HG03103 (cell line): ENCODE measurements around the gene DQX1.
A peak's percentile ranks its signal among the peaks of the same experiment; 100 is the strongest.

ENCODE experiments used
- ATAC-seq: cut with Tn5 transposase; IDR thresholded peaks from one replicate; pipeline ENCODE4 v1.9.1; 2021; ENCODE audit warnings: low read depth; ENCODE audit not compliant: unreplicated experiment

The DQX1 gene

GRCh38 chr2:74554820-74555531 is 28.9 kb upstream of the DQX1 start:
- ATAC-seq, result no peak

GRCh38 chr2:74553892-74554819 is 28.1 kb upstream of the DQX1 start, which contains the start of the genes DOK1 and LOXL3:
Gene DOK1, plus strand, starts transcription at chr2:74554720. Its CDS starts 35 bp downstream, at chr2:74554755.
Gene LOXL3, minus strand, starts transcription at chr2:74553942. Its CDS starts 1,308 bp downstream, at chr2:74552634.
- ATAC-seq, result peak; percentile 43

GRCh38 chr2:74552914-74553811 is 27.1 kb upstream of the DQX1 start:
- no peak for ATAC-seq

- no peak for ATAC-seq
Observed at GRCh38 chr2:74551942-74552913, 26.2 kb upstream of the DQX1 start.

GRCh38 chr2:74551530-74551929 is 25.5 kb upstream of the DQX1 start:
- no peak for ATAC-seq

- no peak for ATAC-seq
Observed at GRCh38 chr2:74550231-74550630, 24.2 kb upstream of the DQX1 start.

GRCh38 chr2:74548900-74549826 is 23.1 kb upstream of the DQX1 start:
- ATAC-seq, result no peak

GRCh38 chr2:74548285-74548899 is 22.4 kb upstream of the DQX1 start:
- ATAC-seq, result no peak

GRCh38 chr2:74546004-74546403 is 20.0 kb upstream of the DQX1 start:
- no peak for ATAC-seq

GRCh38 chr2:74544634-74545033 is 18.6 kb upstream of the DQX1 start:
- ATAC-seq, result no peak

GRCh38 chr2:74542978-74543377 is 16.9 kb upstream of the DQX1 start:
- ATAC-seq, result no peak

GRCh38 chr2:74540291-74540690 is 14.3 kb upstream of the DQX1 start:
- no peak for ATAC-seq

GRCh38 chr2:74538881-74539339 is 12.9 kb upstream of the DQX1 start:
- no peak for ATAC-seq

- ATAC-seq, result no peak
Observed at GRCh38 chr2:74537140-74537539, 11.1 kb upstream of the DQX1 start.

GRCh38 chr2:74536166-74536950 is 10.3 kb upstream of the DQX1 start:
- ATAC-seq, result no peak

- ATAC-seq, result no peak
Observed at GRCh38 chr2:74535440-74535965, 9.5 kb upstream of the DQX1 start.

- no peak for ATAC-seq
Observed at GRCh38 chr2:74534411-74534810, 8.4 kb upstream of the DQX1 start.
